NCI-H1092 treated with DMSO at 0.1 percent for 48 hours (cell line): ENCODE results near the gene LSM7.
A peak's percentile ranks its signal among the peaks of the same experiment; 100 is the strongest.

Experiments
- DNase-seq: peaks from one replicate; lab custom pipeline; 2025; lab: John Stamatoyannopoulos, UW

Gene LSM7

DNA sequence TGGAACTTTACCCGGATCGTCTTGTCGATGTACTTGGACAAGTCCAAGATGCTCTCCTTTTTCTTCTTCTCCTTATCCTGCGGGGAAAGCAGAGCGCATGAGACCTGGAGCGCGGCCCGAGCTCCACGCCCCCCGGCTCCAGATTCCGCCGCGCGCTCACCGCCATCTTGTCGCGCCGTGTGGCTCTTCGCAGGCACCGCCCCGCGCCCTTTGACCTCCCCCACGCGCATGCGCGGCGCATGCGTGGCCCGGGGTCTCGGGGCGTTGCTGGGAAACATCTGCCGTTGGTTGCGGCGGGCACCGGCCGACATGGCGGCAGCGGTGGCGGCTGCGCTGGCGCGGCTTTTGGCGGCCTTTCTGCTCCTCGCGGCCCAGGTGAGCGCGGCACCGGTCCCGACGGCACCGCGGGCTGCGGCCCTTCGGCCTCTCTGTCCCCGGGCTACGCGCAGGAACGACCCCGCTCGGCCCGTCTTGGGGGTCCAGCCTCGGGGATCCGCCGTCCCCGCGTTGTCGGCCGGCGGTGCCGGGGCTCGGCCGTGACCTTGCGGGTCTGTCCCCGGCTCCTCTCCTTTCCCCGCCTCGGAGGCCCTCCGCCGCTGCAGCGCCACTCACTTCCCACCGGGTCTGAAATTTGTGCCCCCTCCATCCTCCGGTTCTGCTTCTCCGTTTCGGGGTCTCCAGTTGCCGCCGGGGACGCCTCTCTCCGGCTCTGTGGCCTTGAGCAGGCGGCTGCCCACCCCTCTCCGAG lies at the start of gene LSM7, which contains the start of gene SPPL2B:
LSM7 (minus strand) TSS at position 186 of the 748 bp plus-strand sequence; CDS start at position 166, 20 bp downstream.
SPPL2B (plus strand) TSS at position 284 of the 748 bp plus-strand sequence; CDS start at position 310, 26 bp downstream.
- DNase-seq, result peak; percentile 85

DNA sequence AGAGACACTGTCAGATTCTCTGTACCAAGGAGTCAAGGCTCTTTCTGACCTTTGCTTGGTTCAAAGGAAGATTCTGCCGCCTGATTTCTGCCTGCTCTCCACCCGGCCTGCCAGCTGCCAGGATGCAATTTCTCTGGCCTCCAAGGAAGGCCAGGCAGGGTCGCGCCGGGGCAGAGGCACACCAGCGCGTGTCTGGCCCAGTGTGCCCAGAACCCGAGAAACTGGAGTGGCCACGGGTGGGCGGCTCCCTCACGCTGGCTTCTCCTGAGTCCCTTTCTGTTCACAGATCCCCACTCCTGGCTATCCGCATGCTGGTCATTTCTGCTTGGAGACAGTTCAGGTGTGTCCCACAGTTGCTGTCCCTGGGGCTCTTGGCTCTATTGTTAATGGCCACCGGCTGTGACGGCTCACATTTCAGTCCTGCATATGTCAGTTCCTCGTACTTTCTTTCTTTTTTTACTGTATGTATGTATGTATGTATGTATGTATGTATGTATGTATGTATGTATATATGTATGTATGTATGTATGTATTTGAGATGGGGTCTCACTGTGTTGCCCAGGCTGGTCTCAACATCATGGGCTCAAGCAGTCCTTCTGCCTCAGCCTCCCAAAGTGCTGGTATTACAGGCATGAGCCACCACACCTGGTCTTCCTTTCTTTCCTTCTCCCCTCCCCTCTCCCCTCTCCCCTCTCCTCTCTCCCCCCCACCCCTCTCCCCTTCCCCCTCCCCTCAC lies 48.6 kb upstream of the LSM7 start:
- DNase-seq, result no peak

DNA sequence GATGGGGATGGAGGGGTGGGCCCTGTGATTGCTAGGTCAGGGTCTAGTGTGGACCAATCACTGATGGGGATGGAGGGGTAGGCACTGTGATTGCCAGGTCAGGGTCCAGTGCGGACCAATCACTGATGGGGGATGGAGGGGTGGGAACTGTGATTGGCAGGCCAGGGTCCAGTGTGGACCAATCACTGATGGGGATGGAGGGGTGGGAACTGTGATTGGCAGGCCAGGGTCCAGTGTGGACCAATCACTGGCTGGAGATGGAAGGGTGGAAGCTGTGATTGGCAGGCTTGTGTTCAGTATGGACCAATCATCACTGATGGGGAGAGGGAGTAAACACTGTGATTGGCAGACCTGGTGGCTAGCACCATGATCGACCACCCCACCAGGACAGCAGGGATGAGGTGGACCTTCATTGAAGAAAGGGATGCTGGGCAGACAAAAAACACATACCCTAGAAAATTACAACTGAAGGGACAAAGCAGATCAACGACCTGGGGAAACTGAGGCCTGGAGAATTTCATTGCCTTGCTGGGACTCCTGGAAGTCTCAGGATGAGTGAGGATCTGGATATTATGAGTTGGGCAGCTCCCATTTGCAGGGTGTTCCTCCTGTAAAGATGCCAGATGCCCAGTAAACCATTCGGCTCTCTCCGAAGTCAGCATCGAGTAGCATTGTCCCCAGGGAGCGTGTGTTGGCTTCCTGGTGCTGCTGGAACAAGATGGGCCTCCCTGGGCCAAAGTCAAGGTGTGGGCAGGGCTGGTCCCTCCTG lies 47.2 kb upstream of the LSM7 start:
- DNase-seq, result no peak

DNA sequence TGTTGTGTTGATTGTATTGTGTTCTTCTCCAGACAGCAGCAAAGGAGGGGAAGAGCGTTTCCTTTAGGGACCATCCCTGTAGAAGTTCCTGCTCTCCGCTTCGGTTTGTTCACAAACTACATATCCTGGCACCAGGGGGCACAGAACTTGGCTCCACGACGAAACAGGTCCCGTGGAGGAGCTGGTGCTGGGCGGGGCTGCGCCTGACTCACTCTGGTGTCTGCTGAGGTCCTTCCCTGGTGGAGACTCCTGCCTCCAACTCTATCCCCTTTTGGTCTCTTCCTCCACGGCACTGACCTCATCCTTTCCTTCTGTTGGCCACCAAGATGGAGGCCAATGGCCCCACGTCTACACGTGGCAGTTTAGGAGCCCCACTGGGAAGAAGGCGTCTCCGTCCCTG lies 46.4 kb upstream of the LSM7 start:
- no peak for DNase-seq

DNA sequence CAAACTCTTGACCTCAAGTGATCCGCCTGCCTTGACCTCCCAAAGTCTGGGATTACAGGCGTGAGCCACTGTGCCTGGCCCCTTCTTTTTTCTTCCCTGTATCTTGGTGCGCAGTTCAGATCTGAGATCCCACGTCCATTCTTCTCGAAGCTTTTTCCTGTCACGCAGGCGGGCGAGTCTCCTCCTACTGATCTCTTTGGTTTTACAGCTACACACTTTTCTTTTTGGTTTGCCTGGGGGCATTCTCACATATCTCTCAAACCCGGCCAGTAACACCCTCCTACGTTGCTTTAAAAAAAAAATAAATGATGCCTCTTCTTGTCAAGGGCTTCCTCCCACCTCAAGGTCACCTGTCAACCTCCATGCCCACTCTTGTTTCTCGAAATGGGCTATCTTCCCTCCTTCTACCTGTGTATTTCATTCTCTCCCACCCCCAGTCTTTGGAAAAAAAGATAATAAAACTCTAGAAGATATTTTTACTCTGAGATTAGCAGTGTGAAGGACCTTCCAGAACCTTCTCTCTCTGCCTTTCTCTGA lies 43.8 kb upstream of the LSM7 start:
- DNase-seq, result no peak

DNA sequence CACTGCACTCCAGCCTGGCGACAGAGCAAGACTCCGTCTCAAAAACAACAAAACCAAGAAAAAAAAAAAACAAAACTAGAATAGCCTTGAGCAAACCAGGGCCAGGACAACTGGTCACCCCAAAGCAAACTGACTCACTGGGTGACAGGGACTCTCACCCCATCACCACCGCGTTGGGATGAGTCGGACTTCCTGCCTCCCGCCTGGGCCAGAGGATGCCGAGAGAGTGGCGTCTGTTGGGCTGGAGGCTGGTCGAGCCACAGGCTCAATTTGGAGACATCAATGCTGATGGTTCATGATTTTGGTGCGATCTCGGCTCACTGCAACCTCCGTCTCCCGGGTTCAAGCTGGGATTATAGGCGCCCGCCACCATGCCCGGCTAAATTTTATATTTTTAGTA lies 43.3 kb upstream of the LSM7 start:
- DNase-seq, result no peak

DNA sequence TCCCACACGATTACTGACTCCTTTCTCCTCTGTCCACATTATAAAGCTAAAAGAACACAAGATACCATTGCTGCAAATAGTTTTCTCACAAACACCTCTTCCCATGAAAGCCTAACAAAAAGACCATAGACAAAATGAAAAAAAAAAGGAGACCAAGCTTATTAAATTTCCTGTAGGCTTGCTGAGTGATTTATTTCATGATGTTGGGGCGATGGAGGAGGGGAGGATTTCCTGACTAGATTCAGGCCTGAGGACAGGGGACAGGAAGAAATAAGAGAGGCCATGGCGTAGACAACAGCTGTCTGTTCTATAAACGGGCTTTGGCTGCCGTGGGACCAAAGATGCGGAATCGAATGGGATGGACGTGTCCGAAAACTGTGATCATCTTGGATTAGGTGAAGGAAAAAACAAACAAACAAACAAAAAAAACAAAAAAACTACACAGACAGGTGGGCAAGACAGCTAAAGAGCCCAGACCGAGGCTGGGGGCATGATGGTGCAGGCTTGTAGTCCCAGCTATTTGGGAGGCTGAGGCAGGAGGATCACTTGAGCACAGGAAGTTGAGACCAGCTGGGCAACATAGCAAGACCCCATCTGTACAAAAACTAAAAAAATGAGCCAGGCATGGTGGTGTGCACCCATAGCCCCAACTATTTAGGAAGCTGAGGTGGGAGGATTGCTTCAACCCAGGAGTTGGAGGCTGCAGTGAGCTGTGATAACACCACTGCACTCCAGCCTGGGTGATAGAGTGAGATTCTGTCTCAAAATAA lies 37.0 kb upstream of the LSM7 start:
- no peak for DNase-seq

DNA sequence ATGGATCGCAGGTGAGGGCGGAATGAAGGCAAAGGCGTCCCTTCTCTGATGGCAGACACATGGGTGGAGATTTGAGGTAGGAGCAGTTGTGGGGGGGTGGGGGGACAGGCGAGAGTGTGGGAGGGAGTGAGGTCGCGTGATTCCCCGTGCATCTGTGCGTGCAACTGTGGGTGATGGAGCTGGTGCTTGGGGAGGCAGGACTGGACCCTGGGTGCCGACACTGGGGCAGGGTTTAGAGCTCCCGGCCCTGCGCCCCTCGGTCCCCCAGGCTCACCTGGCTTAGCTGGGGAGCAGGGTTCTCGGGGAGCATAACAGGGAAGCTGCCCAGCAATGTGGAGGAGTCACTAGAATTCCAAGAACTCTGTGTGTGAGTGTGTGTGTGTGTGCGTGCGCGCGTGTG lies 35.0 kb upstream of the LSM7 start:
- DNase-seq, result no peak

DNA sequence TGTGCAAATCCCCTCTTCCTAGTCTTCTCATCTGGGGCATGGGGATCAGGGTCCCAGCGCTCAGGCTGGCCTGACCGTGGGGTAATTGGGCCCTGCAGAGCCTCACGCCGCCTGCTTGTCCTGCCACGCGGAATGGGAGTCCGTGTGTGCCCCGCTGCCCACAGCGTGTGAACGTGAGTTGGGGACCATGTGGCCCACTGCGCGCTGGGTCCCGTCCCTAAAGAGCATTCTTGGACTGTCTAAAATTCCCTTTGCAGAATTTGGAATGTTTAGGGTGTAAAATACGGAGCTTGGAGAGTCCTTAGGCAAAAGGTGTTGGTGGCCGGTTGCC lies 34.5 kb upstream of the LSM7 start:
- DNase-seq, result no peak

DNA sequence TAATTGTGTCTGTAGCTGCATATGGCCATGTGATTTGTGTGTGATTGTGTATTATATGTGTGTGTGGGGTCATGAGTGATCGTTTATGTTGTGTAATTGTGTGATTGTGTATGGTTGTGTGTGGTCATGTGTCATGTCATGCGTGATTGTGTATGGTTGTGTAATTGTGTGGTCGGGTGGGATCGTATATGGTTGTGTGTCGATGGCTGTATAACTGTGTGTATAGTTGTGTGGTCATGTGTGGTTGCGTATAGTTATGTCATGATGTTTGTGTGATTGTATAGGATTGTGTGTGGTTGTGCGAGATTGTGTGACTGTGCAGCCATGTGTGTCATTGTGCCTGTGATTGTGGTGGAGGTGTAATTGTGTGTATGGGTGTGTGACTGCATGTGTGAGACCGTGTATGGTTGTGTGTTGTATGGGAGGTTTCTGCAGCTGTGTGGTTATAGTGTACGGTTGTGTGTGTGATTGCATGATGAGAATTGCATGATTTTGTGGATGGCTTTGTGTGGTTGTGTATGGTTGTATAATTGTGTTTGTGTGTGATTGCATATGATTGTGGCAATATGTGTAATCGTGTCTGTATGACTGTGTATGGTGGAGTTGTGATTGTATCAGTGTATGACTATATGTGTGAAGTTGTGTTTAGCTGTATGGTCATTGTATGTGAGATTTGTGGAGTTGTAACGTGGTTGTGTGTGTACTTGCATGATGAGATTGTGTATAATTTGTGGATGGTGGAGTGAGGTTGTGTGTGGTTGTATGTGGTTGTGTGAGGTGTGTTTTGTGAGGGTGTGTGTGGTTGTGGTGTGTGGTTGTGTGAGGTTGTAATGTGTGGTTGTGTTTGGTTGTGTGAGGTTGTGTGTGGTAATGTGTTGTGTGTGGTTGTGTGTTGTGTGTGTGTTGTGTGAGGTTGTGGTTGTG lies 33.9 kb upstream of the LSM7 start:
- DNase-seq, result no peak

DNA sequence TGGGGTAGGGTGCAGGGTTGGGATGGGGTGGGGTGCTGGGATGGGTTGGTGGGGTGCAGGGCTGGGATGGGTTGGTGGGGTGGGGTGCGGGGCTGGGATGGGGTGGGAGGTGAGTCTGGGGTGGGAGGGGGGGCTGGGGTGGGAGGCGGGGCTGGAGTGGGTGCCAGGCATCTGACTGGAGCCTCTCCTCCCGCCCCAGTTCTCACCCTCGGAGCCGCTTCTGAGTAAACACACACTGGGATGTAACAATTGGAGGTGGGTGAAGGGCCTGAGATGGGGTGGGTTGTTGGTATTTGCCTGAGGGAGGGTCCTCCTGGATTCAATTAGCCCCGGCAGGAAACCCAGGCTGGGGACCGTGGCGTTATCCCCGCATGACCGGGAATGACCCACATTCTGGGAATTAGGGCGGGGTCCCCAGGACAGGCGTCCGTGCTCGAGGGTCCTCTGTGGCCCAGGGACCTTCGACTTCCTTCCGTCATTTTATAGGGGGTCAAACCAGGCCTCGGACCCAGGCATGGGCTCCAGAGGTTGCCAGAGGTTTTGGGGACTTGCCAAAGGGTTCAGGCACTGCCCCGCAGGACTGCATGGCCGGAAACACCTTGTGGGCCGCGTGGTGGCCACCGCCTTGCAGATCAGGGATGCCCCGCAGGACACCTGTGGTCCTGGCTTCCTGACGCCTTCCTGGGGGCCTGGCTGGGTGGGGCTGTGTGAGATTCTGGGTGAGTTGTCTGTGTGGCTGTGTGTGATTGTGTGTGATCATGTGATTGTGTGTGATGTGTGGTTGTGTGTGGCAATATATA lies 33.1 kb upstream of the LSM7 start:
- no peak for DNase-seq

DNA sequence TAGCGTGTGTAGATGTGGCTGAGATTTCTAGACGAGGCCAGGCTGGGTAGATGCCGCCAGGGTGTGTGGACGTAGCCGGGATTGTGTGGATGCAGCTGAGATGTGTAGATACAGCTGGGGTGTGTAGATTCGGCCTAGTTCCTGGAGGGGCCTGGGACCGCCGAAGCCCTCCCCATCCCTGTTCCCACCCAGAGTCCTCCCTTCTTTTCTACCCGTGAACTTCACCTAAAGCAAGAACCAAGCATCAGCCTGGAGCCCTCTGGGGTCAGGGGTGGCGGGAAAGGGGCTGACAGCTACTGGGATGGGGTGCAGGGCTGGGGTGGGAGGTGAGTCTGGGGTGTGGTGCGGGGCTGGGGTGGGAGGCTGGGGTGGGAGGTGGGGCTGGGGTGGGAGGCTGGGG lies 32.4 kb upstream of the LSM7 start:
- no peak for DNase-seq

DNA sequence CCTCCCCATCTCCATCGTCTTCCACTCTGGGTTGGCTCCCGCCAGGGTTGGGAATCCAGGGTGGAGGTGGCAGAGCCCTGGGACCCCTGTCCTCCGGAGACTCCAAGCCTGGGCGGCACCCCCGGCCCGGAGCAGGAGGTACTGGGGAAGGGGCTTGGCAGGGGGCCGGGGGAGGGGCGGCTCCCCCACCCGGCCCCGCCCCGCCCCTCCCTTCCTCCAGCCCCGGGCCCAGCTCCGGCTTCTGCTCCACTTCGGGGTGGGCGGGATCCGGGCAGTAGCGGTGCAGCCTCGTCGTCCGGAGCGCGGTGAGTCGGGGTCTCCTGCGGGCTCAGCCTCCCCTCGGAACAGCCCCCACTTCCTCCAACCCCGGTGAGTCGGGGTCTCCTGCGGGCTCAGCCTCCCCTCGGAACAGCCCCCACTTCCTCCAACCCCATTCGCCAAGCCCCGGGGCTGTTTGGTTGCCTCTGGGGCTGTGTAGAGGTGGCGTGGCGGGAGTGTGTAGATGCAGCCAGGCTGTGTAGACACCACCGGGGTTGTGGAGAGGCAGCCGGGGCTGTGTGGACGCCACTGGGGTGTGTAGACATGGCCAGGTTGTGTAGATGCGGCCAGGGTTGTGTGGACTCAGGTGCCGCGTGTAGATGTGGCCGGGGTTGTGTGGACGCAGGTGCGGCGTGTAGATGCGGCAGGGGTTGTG lies 31.8 kb upstream of the LSM7 start, which contains the start of gene TMPRSS9:
TMPRSS9 (plus strand) TSS at position 274 of the 694 bp plus-strand sequence. CDS start 29,521 bp downstream, outside the sequence.
- no peak for DNase-seq

DNA sequence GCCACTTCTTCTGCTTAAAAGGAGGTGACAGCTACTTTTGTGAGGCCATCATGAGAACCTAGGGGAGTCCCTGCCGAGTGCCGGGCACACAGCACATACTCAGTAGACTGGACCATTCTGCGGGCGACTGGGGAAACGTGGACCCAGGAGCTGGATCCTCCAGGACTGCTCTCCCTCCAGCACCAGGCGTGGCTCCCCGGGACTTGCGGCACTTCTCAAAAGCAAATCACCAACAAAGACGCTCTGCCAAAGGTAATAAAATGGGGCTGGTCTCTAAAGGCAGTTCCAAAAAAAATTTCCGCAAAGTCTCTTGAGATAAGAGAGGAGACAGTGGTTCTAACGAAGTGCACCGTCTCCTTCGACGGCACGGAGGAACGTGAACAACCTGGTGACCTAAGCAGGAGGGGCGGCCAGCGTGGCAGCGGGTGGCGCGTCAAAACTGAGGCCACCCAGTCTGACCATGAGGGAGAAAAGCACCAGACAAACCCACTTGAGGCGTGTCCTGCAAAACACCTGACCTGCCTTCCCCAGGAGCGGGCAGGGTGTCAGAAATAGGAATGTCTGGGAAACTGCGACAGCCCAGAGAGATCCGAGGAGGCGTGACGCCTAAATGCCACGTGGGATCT lies 30.3 kb upstream of the LSM7 start:
- no peak for DNase-seq

DNA sequence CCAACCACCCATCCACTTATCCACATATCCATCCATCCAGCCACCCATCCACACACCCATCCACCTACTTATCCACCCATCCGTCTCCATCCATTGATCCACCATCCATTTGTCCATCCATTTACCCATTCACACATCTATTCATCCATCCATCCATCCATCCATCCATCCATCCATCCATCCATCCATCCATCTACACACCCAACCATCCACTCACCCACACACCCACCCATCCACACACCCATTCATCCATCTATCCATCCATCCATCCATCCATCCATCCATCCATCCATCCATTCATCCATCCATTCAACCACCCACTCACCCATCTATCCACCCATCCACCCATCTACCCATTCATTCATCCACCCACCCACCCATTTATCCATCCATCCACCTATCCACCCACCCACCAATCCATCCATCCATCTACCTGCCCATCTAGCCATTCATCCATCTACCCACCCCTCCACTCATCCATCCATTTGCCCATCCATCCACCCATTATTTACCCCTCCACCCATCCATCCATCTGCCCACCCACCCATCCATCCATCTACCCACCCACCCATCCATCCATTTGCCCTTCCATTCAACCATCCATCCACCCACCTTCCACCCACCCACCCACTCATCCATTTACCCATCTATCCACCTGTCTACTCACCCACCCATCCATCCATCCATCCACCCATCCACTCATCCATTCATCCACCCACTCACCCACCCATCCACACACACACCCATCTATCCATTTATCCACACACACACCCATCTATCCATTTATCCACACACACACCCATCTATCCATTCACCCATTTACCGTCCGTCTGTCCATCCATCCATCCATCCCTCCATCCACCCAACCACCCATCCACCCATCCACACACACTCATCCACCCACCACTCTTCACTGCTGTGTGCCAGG lies 29.2 kb upstream of the LSM7 start:
- no peak for DNase-seq

DNA sequence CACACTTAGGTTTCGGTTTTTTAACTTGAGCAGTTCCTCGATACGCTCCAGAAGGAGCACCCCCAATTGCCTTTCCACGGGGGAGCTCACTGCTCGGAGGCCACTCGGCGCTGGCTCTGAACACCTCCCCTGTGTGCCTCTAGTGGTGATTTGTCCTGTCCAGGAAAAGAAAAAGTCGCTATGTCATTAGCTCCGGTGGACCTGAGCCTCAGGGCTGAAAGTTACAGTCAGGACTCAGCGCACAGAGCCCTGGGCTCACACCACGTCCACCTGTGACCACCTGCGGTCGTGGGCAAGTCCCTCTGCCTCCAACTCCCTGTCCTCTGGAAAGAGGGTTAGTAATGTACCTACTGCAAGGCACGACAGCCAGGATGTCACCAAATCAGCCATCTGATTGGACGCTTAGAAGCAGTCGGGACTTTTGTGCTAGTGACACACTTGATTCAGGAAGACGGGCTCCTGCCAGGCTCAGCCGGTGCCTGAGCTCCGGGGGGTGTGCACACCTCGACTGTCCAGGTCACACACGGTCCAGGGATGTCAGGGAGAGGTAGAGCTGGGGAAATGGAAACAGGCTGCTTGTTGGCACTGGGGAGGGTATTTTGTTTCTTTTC lies 27.8 kb upstream of the LSM7 start:
- DNase-seq, result no peak
